GM03348 (cell line): ENCODE measurements around the gene HOXD12.

Experiments used
- DNase-seq: peaks from one replicate; pipeline ENCODE4 v3.0.0; 2012; ENCODE audit warnings: low spot score

Gene HOXD12

DNA sequence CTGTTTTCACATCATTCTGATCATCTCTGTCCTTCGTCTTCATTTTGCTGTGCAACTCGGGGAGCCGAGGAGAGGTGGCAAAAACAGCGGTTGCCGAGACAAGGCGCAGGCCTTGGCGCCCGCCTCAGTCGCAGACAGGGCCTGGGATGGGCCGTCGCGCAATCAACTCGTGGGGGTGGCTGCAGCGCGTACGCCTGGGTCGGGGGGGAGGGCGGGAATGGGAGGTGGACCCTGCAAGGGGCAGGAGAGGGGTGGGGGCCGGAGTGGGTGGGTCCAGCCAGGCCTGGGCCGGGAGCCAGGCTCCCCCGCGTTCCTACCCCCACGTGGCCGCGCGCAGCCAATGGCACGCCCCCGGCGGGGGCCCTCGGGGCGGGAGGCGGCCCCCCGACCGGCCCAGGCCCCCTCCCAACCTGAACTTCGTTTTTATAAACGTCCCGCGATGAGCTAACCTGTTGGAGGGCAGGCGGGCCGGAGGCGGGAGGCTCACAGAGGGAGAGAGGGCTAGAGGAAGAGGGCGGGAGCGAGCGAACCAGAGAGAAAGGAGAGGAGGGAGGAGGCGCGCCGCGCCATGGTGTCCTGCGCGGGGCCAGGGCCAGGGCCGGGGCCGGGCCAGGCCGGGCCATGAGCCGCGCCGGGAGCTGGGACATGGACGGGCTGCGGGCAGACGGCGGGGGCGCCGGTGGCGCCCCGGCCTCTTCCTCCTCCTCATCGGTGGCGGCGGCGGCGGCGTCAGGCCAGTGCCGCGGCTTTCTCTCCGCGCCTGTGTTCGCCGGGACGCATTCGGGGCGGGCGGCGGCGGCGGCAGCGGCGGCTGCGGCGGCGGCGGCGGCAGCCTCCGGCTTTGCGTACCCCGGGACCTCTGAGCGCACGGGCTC is 7.1 kb upstream of the HOXD12 start, which contains the start of gene HOXD13:
Gene HOXD13 (plus strand): TSS at position 452 of the 875 bp plus-strand sequence. CDS start 170 bp downstream, at position 622.
- DNase-seq = no peak

DNA sequence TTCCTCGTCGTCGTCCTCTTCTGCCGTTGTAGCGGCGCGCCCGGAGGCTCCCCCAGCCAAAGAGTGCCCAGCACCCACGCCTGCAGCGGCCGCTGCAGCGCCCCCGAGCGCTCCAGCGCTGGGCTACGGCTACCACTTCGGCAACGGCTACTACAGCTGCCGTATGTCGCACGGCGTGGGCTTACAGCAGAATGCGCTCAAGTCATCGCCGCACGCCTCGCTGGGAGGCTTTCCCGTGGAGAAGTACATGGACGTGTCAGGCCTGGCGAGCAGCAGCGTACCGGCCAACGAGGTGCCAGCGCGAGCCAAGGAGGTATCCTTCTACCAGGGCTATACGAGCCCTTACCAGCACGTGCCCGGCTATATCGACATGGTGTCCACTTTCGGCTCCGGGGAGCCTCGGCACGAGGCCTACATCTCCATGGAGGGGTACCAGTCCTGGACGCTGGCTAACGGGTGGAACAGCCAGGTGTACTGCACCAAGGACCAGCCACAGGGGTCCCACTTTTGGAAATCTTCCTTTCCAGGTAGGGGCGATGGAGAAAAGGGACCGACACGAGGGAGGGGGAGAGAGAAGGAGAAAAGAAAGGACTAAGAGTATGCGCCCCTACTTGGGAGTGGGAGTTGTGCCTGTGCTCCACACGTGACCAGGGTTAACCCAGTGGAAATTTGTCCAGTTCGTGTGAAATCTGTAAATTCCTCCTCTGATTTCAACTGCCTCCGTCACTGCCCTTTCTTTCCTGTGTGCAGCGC is 6.3 kb upstream of the HOXD12 start:
- DNase-seq = no peak

GRCh38 chr2:176093898-176094249 is 5.7 kb upstream of the HOXD12 start:
- DNase-seq = no peak

DNA sequence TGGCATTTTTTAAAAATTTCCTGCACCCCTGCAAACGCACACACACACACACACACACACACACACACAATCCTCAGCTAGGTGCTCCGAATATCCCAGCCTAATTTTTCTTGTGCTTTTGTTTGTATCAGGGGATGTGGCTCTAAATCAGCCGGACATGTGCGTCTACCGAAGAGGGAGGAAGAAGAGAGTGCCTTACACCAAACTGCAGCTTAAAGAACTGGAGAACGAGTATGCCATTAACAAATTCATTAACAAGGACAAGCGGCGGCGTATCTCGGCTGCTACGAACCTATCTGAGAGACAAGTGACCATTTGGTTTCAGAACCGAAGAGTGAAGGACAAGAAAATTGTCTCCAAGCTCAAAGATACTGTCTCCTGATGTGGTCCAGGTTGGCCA is 5.2 kb upstream of the HOXD12 start:
- no peak for DNase-seq

GRCh38 chr2:176095421-176095820 is 4.2 kb upstream of the HOXD12 start:
- no peak for DNase-seq

DNA sequence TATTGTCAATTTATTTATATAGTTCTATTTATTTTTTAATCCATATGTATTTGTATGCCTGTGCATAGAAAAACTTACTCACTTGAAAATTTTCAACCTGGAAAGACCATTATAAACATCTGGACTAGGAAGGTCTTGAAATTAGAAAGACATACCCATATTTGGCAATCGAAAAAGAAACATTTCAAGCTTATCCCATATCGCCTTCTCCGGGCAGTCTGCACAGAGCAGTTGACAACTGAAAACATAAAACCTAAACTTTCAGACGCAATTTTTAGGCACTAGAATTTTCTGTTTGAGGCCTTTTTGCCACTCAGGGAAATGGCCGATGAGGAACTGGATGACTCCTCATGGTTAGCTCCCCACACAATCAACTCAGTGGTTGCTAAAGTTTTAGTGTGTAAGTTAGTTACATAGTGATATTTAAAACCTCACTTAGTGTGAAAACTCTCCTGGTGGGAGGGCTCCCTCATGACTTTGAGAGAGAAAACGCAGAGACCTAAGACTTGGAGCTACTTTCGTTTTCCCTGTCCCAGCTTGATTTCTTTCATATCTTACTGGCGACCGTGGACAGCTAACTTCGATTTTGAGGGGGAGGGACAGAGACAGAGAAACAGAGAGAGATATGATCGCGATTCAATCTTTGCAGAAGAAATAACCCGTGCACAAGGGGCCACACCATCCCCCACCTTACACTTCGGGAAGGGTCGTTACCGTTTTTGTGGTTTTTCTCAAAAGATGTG is 3.2 kb upstream of the HOXD12 start:
- DNase-seq = no peak

GRCh38 chr2:176096986-176097819 is 2.4 kb upstream of the HOXD12 start:
- DNase-seq = peak; percentile 89

- no peak for DNase-seq
These were observed 1.7 kb upstream of the HOXD12 start for GRCh38 chr2:176097820-176098365.

GRCh38 chr2:176098366-176099158 is 1.0 kb upstream of the HOXD12 start:
- no peak for DNase-seq

DNA sequence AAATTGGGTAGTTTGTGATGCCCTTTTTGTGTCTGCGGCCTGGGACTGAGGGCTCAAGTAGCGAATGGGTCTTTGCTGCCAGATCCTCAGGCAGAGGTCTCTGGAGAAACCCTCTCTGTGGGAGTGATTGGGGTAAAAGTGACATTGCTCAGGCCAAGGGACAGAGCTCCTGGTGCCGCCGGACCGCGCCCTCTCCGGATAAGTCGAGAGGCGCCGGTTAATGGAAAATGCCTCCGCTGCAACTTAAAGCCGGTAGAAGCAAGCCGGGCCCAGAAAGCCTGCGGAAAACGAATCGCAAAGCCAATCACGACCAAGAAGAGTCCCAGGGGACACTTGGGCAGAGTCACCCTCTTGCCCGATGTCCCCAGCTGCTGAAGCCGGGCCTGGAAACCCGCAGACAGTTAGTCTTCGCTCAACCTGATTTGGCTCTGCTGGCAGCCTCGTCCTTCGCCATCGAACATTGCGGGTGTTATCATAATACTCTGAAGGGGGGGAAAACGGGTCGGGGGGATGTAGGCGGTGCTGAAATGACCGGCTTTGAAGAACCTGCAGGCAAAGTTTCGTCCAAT is 352 bp upstream of the HOXD12 start:
- no peak for DNase-seq

- no peak for DNase-seq
These were observed 1.0 kb downstream of the HOXD12 start for GRCh38 chr2:176100547-176101140.

DNA sequence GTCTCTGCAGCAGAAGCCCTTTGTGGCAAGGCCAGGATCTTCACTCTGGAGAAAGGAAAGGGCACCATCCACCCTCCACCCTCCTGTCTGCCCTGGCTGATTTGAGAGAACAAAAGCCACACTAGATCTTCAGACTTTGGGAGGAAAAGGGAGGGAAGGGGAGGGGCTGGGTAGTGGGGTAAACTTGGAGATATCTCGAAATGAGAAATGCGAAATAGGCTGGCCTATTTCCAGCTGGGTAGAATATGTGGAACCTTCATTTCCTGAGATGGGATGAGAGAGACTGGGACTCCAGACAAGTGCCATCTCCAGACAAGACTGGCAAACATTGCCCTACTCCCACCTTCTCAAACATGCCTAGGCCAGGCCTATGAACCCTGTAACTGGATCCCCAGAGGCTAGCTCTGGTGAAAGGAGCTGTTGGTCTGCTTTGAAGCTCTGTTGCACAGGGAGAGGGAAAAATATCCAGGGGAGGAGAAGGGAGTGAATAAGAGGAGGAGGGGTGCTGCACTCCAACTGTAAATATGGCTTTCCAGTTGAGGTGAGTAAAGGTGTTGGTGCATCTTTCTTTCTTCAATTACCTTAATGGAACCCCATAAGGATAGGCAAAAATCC is 1.7 kb downstream of the HOXD12 start:
- DNase-seq = no peak

GRCh38 chr2:176101842-176102241 is 2.2 kb downstream of the HOXD12 start:
- no peak for DNase-seq

DNA sequence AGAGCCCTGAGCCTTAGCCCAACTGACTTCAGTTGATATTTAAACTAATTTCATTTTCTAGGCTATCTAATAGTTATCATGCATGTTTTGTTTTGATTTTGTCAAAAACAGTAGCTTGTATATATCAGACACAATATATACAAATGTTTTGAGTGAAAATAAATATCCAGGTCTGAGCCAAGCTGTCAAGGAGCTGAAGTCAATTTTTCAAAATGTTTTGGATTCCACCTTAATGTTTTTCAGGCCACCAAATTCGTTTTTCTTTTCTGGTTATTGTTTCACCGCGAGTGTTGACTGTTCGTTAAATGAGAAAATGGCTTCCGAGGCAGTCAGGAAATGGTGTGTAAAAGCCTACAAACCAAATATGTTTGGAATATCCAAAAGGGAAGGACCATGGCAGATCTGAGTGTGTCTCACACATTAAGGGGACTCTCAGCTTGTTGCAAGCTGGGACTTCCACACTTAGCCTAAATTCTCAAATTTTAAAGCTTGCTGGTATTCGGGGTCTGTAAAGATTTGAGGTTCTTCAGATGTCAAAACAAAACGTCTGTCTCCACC is 2.8 kb downstream of the HOXD12 start:
- DNase-seq = no peak

- no peak for DNase-seq
These were observed 3.6 kb downstream of the HOXD12 start for GRCh38 chr2:176103194-176103593.

- no peak for DNase-seq
These were observed 4.2 kb downstream of the HOXD12 start for GRCh38 chr2:176103742-176104315.

GRCh38 chr2:176104316-176105077 is 4.9 kb downstream of the HOXD12 start:
- DNase-seq = peak; percentile 68
